Ishikawa (cell line): ENCODE results near the gene FST.

Source experiments
- CEBPB ChIP-seq: IDR thresholded peaks from 2 replicates; pipeline ENCODE4 v1.6.1; 2012
- CREB1 ChIP-seq: IDR thresholded peaks from 2 replicates; pipeline ENCODE4 v1.6.1; 2012; ENCODE audit warnings: low read depth
- EGR1 ChIP-seq: IDR thresholded peaks from 2 replicates; pipeline ENCODE4 v1.6.1; 2012
- EP300 ChIP-seq: IDR thresholded peaks from 2 replicates; pipeline ENCODE4 v1.6.1; 2012; ENCODE audit warnings: borderline replicate concordance
- FOXM1 ChIP-seq: IDR thresholded peaks from 2 replicates; pipeline ENCODE4 v1.6.1; 2012; ENCODE audit warnings: low read depth, borderline replicate concordance
- MAX ChIP-seq: IDR thresholded peaks from 2 replicates; pipeline ENCODE4 v1.6.1; 2012
- NFIC ChIP-seq: IDR thresholded peaks from 2 replicates; pipeline ENCODE4 v1.6.1; 2012
- RAD21 ChIP-seq: IDR thresholded peaks from 2 replicates; pipeline ENCODE4 v1.6.1; 2012; ENCODE audit warnings: low read depth
- REST ChIP-seq: IDR thresholded peaks from 2 replicates; pipeline ENCODE4 v1.6.1; 2012; ENCODE audit warnings: low read depth, mild to moderate bottlenecking
- TAF1 ChIP-seq: IDR thresholded peaks from 2 replicates; pipeline ENCODE4 v1.6.1; 2012; ENCODE audit warnings: low read depth, mild to moderate bottlenecking
- TCF12 ChIP-seq: IDR thresholded peaks from 2 replicates; pipeline ENCODE4 v1.6.1; 2012; ENCODE audit warnings: low read depth
- TEAD4 ChIP-seq: IDR thresholded peaks from 2 replicates; pipeline ENCODE4 v1.6.1; 2012
- USF1 ChIP-seq: IDR thresholded peaks from 2 replicates; pipeline ENCODE4 v1.6.1; 2012
- YY1 ChIP-seq: IDR thresholded peaks from 2 replicates; pipeline ENCODE4 v1.6.1; 2012; ENCODE audit warnings: low read depth
- ZBTB7A ChIP-seq: IDR thresholded peaks from 2 replicates; pipeline ENCODE4 v1.6.1; 2012; ENCODE audit warnings: low read depth

Gene FST

GRCh38 chr5:53481887-53482716 is 1.7 kb downstream of the FST start:
- TF ChIP-seq CREB1 (no peak), YY1 (no peak), MAX (peak; percentile 45; the same call in 1 of the 2 replicates), FOXM1 (no peak), NFIC (no peak), EGR1 (no peak), TEAD4 (no peak), EP300 (no peak), USF1 (no peak), CEBPB (peak; percentile 61; the same call in 1 of the 2 replicates), ZBTB7A (no peak), TAF1 (no peak)

GRCh38 chr5:53482717-53483638 is 2.5 kb downstream of the FST start:
- TF ChIP-seq YY1 (no peak), FOXM1 (no peak), TEAD4 (no peak), CEBPB (peak; percentile 50; the same call in 1 of the 2 replicates)

GRCh38 chr5:53487436-53487835 is 7.0 kb downstream of the FST start:
- TF ChIP-seq ZBTB7A = no peak
- no peak for TF ChIP-seq TCF12
- no peak for TF ChIP-seq TAF1
- TF ChIP-seq REST = no peak
- TF ChIP-seq EP300 = no peak
- TF ChIP-seq CREB1 = no peak
- TF ChIP-seq NFIC = no peak
- TF ChIP-seq CEBPB = no peak
- no peak for TF ChIP-seq USF1
- no peak for TF ChIP-seq TEAD4
- no peak for TF ChIP-seq EGR1
- TF ChIP-seq YY1 = no peak
- no peak for TF ChIP-seq FOXM1
- TF ChIP-seq RAD21 = no peak
- TF ChIP-seq MAX = no peak

- TF ChIP-seq FOXM1 (no peak), EGR1 (no peak), TAF1 (no peak), ZBTB7A (no peak), RAD21 (no peak), USF1 (no peak), MAX (no peak), CEBPB (no peak), TCF12 (no peak), YY1 (no peak), EP300 (no peak), NFIC (no peak), CREB1 (no peak), REST (no peak), TEAD4 (no peak)
These were observed 7.8 kb downstream of the FST start for GRCh38 chr5:53488195-53488722.
